HepG2 (cell line): ENCODE results near the gene MRPL20. TPM values are rescaled to one million over a fixed set of nuclear protein-coding genes. Genes with fewer than 3 reads are reported as not detected.

Source experiments
- DNMT3B ChIP-seq: conservative IDR thresholded peaks from 2 replicates; pipeline ENCODE4 v1.6.1; 2016; ENCODE audit warnings: missing biosample characterization, control low read depth
- ELF1 ChIP-seq: sonication (generic); formaldehyde crosslinking; IDR thresholded peaks from 2 replicates; pipeline ENCODE4 v1.4.0; 2020; ENCODE audit warnings: missing genetic modification reagents
- ESRRA ChIP-seq: sonication (generic); formaldehyde crosslinking; IDR thresholded peaks from 2 replicates; pipeline ENCODE4 v1.5.1; 2020; ENCODE audit warnings: mild to moderate bottlenecking, low read depth, missing genetic modification reagents
- MAFF ChIP-seq: IDR thresholded peaks from 2 replicates; pipeline ENCODE4 v1.6.1; 2011; ENCODE audit warnings: low read depth, low read length, improper control_type of control experiment
- MTF1 ChIP-seq: sonication (generic); formaldehyde crosslinking; IDR thresholded peaks from 2 replicates; pipeline ENCODE4 v1.5.0; 2020; ENCODE audit warnings: missing genetic modification reagents
- MXD3 ChIP-seq: IDR thresholded peaks from 2 replicates; pipeline ENCODE4 v1.6.1; 2016; ENCODE audit warnings: mild to moderate bottlenecking, missing biosample characterization, missing genetic modification reagents
- NFE2 ChIP-seq: sonication (generic); formaldehyde crosslinking; IDR thresholded peaks from 2 replicates; pipeline ENCODE4 v1.4.0; 2020; ENCODE audit warnings: missing genetic modification reagents
- PHF8 ChIP-seq: sonication (generic); formaldehyde crosslinking; IDR thresholded peaks from 2 replicates; pipeline ENCODE4 v1.5.0; 2020; ENCODE audit warnings: missing genetic modification reagents
- SRSF4 ChIP-seq: fragments of 200-400 bp; formaldehyde crosslinking; IDR thresholded peaks from one replicate; pipeline ENCODE4 v1.6.1; 2018; ENCODE audit warnings: mild to moderate bottlenecking, low read depth, low read length, moderate library complexity; ENCODE audit not compliant: poor library complexity, severe bottlenecking
- SRSF9 ChIP-seq: fragments of 200-400 bp; formaldehyde crosslinking; IDR thresholded peaks from 2 replicates; pipeline ENCODE4 v1.6.1; 2018; ENCODE audit warnings: borderline replicate concordance, mild to moderate bottlenecking, low read depth, low read length; ENCODE audit not compliant: insufficient read depth, poor library complexity, severe bottlenecking
- TAF15 ChIP-seq: fragments of 200-400 bp; formaldehyde crosslinking; IDR thresholded peaks from one replicate; pipeline ENCODE4 v1.6.1; 2018; ENCODE audit warnings: mild to moderate bottlenecking, low read depth, low read length; ENCODE audit not compliant: poor library complexity, severe bottlenecking
- TBP ChIP-seq: sonication (generic); formaldehyde crosslinking; IDR thresholded peaks from 2 replicates; pipeline ENCODE4 v1.5.0; 2020; ENCODE audit warnings: missing genetic modification reagents
- ZFX ChIP-seq: sonication (generic); formaldehyde crosslinking; IDR thresholded peaks from 2 replicates; pipeline ENCODE4 v1.4.0; 2020; ENCODE audit warnings: mild to moderate bottlenecking, low read depth, missing genetic modification reagents, moderate library complexity
- ZFY ChIP-seq: sonication (generic); formaldehyde crosslinking; IDR thresholded peaks from 2 replicates; pipeline ENCODE4 v1.4.0; 2020; ENCODE audit warnings: missing genetic modification reagents
- ZNF616 ChIP-seq: sonication (generic); formaldehyde crosslinking; IDR thresholded peaks from 2 replicates; pipeline ENCODE4 v1.5.0; 2020; ENCODE audit warnings: low read depth, mild to moderate bottlenecking, missing genetic modification reagents
- ZNF678 ChIP-seq: sonication (generic); formaldehyde crosslinking; IDR thresholded peaks from 2 replicates; pipeline ENCODE4 v1.4.0; 2020; ENCODE audit warnings: mild to moderate bottlenecking, missing genetic modification reagents
- ZNF772 ChIP-seq: sonication (generic); formaldehyde crosslinking; IDR thresholded peaks from 2 replicates; pipeline ENCODE4 v1.5.0; 2020; ENCODE audit warnings: mild to moderate bottlenecking, missing genetic modification reagents
- ZNF776 ChIP-seq: sonication (generic); formaldehyde crosslinking; IDR thresholded peaks from 2 replicates; pipeline ENCODE4 v1.4.0; 2020; ENCODE audit warnings: mild to moderate bottlenecking, missing genetic modification reagents
- ZNF790 ChIP-seq: sonication (generic); formaldehyde crosslinking; IDR thresholded peaks from 2 replicates; pipeline ENCODE4 v1.8.0; 2022; ENCODE audit warnings: missing genetic modification reagents, mild to moderate bottlenecking, borderline replicate concordance
- ZNF792 ChIP-seq: IDR thresholded peaks from 2 replicates; pipeline ENCODE4 v1.6.1; 2016
- ZSCAN9 ChIP-seq: IDR thresholded peaks from 2 replicates; pipeline ENCODE4 v1.6.1; 2016; ENCODE audit warnings: borderline replicate concordance
- polyA plus RNA-seq, 8 experiments: library from polyadenylated mRNA; depleted of rRNA in 3 of 8; stranded (reverse) in 7 of 8; unstranded in 1 of 8; fragments of >200 nt; fragmentation: Illumina TruSeq in 4 of 8; extraction: Trizol in 4 of 8; gene quantifications; 2 replicates each; pipeline versions ENCODE4 v1.2.1 to v1.2.3, GENCODE V29; 2011 to 2016; ENCODE audit warnings: low read depth in 4 of 8, missing spikeins in 1 of 8, mixed read lengths in 1 of 8; ENCODE audit not compliant: insufficient read depth in 1 of 8
- total RNA-seq, 5 experiments: library from RNA; depleted of rRNA; stranded (reverse); fragments of >200 nt; fragmentation: Illumina TruSeq; extraction: Trizol; gene quantifications; 2 replicates each; pipeline ENCODE4 v1.2.3, GENCODE V29; 2016; ENCODE audit warnings: low read depth in 1 of 5
- TF ChIP-seq, protein P1 (sequence below): sonication (generic); formaldehyde crosslinking; IDR thresholded peaks from one replicate; pipeline ENCODE4 v1.5.1; 2020; ENCODE audit warnings: mild to moderate bottlenecking, missing genetic modification reagents; ENCODE audit errors: not compliant biosample characterization
- TF ChIP-seq, protein P2 (sequence below): fragments of 450-650 bp; IDR thresholded peaks from 2 replicates; pipeline ENCODE4 v1.6.1; 2017

MRPL20 gene
- total and polyA plus RNA-seq, 2 of the 13 experiments (the other 11 are each of a cell fraction or from before 2014, with no cell fraction given): 59.2 to 127 TPM

GRCh38 chr1:1419363-1419812, 12.3 kb upstream of the MRPL20 start (continued):
- TF ChIP-seq ZSCAN9 (CRISPR knock-in tag) (no peak), ESRRA (CRISPR knock-in tag) (no peak), NFE2 (CRISPR knock-in tag) (no peak), SRSF9 (no peak), ELF1 (CRISPR knock-in tag) (no peak), MXD3 (0 out of 2 replicates have a peak, but pooled peaks have one; percentile 17), MTF1 (CRISPR knock-in tag) (no peak), ZNF790 (CRISPR knock-in tag) (no peak), ZNF792 (CRISPR knock-in tag) (no peak), ZNF776 (CRISPR knock-in tag) (no peak), ZNF616 (CRISPR knock-in tag) (no peak), ZFX (peak; percentile 53), PHF8 (CRISPR knock-in tag) (no peak), ZNF678 (no peak), TBP (no peak), TAF15 (no peak), DNMT3B (CRISPR knock-in tag) (no peak), SRSF4 (no peak), ZFY (0 out of 2 replicates have a peak, but pooled peaks have one; percentile 10), ZNF772 (no peak), MAFF (no peak)
- TF ChIP-seq, protein P1, sequence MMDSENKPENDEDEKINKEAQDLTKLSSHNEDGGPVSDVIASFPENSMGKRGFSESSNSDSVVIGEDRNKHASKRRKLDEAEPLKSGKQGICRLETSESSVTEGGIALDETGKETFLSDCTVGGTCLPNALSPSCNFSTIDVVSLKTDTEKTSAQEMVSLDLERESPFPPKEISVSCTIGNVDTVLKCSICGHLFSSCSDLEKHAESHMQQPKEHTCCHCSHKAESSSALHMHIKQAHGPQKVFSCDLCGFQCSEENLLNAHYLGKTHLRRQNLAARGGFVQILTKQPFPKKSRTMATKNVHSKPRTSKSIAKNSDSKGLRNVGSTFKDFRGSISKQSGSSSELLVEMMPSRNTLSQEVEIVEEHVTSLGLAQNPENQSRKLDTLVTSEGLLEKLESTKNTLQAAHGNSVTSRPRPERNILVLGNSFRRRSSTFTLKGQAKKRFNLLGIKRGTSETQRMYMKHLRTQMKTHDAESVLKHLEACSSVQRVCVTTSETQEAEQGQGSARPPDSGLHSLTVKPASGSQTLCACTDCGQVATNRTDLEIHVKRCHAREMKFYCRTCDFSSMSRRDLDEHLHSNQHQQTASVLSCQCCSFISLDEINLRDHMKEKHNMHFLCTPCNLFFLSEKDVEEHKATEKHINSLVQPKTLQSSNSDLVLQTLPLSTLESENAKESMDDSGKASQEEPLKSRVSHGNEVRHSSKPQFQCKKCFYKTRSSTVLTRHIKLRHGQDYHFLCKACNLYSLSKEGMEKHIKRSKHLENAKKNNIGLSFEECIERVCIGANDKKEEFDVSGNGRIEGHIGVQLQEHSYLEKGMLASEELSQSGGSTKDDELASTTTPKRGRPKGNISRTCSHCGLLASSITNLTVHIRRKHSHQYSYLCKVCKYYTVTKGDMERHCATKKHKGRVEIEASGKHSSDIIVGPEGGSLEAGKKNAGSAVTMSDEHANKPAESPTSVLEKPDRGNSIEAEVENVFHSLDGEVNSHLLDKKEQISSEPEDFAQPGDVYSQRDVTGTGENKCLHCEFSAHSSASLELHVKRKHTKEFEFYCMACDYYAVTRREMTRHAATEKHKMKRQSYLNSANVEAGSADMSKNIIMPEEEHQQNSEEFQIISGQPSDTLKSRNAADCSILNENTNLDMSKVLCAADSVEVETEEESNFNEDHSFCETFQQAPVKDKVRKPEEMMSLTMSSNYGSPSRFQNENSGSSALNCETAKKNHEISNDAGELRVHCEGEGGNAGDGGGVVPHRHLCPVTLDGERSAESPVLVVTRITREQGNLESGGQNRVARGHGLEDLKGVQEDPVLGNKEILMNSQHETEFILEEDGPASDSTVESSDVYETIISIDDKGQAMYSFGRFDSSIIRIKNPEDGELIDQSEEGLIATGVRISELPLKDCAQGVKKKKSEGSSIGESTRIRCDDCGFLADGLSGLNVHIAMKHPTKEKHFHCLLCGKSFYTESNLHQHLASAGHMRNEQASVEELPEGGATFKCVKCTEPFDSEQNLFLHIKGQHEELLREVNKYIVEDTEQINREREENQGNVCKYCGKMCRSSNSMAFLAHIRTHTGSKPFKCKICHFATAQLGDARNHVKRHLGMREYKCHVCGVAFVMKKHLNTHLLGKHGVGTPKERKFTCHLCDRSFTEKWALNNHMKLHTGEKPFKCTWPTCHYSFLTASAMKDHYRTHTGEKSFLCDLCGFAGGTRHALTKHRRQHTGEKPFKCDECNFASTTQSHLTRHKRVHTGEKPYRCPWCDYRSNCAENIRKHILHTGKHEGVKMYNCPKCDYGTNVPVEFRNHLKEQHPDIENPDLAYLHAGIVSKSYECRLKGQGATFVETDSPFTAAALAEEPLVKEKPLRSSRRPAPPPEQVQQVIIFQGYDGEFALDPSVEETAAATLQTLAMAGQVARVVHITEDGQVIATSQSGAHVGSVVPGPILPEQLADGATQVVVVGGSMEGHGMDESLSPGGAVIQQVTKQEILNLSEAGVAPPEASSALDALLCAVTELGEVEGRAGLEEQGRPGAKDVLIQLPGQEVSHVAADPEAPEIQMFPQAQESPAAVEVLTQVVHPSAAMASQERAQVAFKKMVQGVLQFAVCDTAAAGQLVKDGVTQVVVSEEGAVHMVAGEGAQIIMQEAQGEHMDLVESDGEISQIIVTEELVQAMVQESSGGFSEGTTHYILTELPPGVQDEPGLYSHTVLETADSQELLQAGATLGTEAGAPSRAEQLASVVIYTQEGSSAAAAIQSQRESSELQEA (CRISPR knock-in tag): peak; percentile 51
- TF ChIP-seq, protein P2, sequence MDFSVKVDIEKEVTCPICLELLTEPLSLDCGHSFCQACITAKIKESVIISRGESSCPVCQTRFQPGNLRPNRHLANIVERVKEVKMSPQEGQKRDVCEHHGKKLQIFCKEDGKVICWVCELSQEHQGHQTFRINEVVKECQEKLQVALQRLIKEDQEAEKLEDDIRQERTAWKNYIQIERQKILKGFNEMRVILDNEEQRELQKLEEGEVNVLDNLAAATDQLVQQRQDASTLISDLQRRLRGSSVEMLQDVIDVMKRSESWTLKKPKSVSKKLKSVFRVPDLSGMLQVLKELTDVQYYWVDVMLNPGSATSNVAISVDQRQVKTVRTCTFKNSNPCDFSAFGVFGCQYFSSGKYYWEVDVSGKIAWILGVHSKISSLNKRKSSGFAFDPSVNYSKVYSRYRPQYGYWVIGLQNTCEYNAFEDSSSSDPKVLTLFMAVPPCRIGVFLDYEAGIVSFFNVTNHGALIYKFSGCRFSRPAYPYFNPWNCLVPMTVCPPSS: no peak
